Endodermal cell (in vitro differentiated cells): ENCODE measurements around the gene C4orf50. TPM values are rescaled to one million over a fixed set of nuclear protein-coding genes. Genes with fewer than 3 reads are reported as not detected.

Experiments
- DNase-seq: peaks from one replicate; pipeline ENCODE4 v3.0.0-alpha.2; 2017
- H3K27ac ChIP-seq: 2 replicates; pipeline ENCODE4 v1.5.1; 2013; ENCODE audit warnings: mild to moderate bottlenecking, low read depth, low read length, moderate library complexity
- H3K27me3 ChIP-seq: 2 replicates; pipeline ENCODE4 v1.6.1; 2013; ENCODE audit warnings: mild to moderate bottlenecking, low read length, moderate library complexity; ENCODE audit not compliant: insufficient read depth, control insufficient read depth, poor library complexity, severe bottlenecking
- H3K36me3 ChIP-seq: 2 replicates; pipeline ENCODE4 v1.7.0; 2013; ENCODE audit warnings: mild to moderate bottlenecking, low read length, moderate library complexity; ENCODE audit not compliant: control insufficient read depth, insufficient read depth
- H3K4me1 ChIP-seq: one replicate; pipeline ENCODE4 v1.7.0; 2013; ENCODE audit warnings: low read length; ENCODE audit not compliant: control insufficient read depth, insufficient read depth
- H3K4me3 ChIP-seq: 2 replicates; pipeline ENCODE4 v1.5.1; 2013; ENCODE audit warnings: mild to moderate bottlenecking, low read length, moderate library complexity
- H3K9ac ChIP-seq: 2 replicates; pipeline ENCODE4 v1.6.1; 2013; ENCODE audit warnings: mild to moderate bottlenecking, low read length, moderate library complexity; ENCODE audit not compliant: poor library complexity, severe bottlenecking; ENCODE audit errors: extremely low read depth
- H3K9me3 ChIP-seq: 2 replicates; pipeline ENCODE4 v1.6.1; 2013; ENCODE audit warnings: mild to moderate bottlenecking, low read length, moderate library complexity; ENCODE audit not compliant: control insufficient read depth
- H3K27ac Mint-ChIP-seq: 2 replicates; pipeline ENCODE4 v1.8.0; 2020; ENCODE audit warnings: mixed read lengths
- H3K27me3 Mint-ChIP-seq: 2 replicates; pipeline ENCODE4 v1.8.0; 2021; ENCODE audit warnings: mild to moderate bottlenecking, mixed read lengths; ENCODE audit not compliant: insufficient read depth
- H3K36me3 Mint-ChIP-seq: 2 replicates; pipeline ENCODE4 v1.8.0; 2020; ENCODE audit warnings: low read depth, mixed read lengths
- H3K4me1 Mint-ChIP-seq: 2 replicates; pipeline ENCODE4 v1.8.0; 2020; ENCODE audit warnings: mixed read lengths
- H3K4me3 Mint-ChIP-seq: 2 replicates; pipeline ENCODE4 v1.8.0; 2020; ENCODE audit warnings: mild to moderate bottlenecking, moderate library complexity, mixed read lengths
- H3K9me3 Mint-ChIP-seq: 2 replicates; pipeline ENCODE4 v1.8.0; 2020; ENCODE audit warnings: mild to moderate bottlenecking, mixed read lengths
- WGBS, 2 experiments: methylation state at CpG; one replicate each; pipeline versions ENCODE4 v1.1.5 to v1.1.7; 2013; ENCODE audit warnings: missing lambda C conversion rate in 2 of 2, mixed read lengths in 1 of 2; ENCODE audit not compliant: insufficient coverage in 1 of 2, insufficient read length in 1 of 2; 5-methylcytosine and 5-hydroxymethylcytosine counted together
- total RNA-seq, 2 donors: library from RNA; stranded (reverse); fragmentation: NEBNext Ultra II Directional in 1 of 2; extraction: Animal tissue kit (Norgen Biotek cat#: 25700) in 1 of 2; gene quantifications; 2 replicates in 1 of 2; 3 replicates in 1 of 2; pipeline ENCODE4 v1.2.1, GENCODE V29; 2021
- TF ChIP-seq, protein P1 (sequence below): fragments of 200-600 bp; sonication (generic); conservative IDR thresholded peaks from 2 replicates; pipeline ENCODE4 v1.5.0; 2021; ENCODE audit warnings: antibody characterized with exemption, mild to moderate bottlenecking

C4orf50 gene
- total RNA-seq, 2 donors from 2014 or later: 0.84 to 1.6 TPM

DNA sequence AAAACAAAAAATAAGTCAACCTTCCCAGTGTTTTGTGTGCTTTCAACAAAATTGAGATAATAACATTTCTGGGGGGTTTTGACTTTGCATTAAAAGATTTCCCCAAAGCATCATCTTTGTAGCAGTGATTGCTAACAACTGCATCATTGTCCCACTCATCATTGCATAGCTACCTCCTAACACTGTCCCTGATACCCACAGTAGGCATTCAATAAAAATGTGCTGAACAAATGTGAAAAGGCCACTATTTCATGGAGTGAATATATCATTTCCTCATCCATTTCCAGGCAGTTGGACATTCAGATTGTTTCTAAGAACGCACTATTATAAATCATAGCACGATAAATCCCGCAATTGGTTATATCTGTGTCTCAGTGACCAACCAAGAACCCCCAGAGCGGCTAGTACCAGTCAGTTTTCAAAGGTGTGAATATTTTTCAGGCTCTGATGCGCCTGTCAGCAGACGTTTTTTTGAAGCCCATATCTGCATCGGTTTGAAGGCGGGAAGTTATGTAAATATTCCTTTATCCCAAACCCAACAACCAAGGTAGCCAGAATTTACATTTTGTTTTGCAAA is 89.3 kb downstream of the C4orf50 start:
- H3K27me3 Mint-ChIP-seq: peaks cover 6% of the 10 kb centered on the region
- H3K4me1 Mint-ChIP-seq: peaks cover 17% of the 10 kb centered on the region
- no peak overlapping the region for H3K4me3 ChIP-seq
- H3K27ac ChIP-seq: no peak overlapping the region
- H3K4me3 Mint-ChIP-seq: no peak overlapping the region
- 79 to 86% methylated on average over 8 of the region's 8 CpGs for WGBS, 2 experiments
- H3K27ac Mint-ChIP-seq: no peak overlapping the region
- no peaks in the 10 kb centered on the region for H3K4me1 ChIP-seq
- no peaks in the 10 kb centered on the region for H3K36me3 ChIP-seq
- H3K27me3 ChIP-seq: no peaks in the 10 kb centered on the region
- no peak overlapping the region for H3K9ac ChIP-seq
- H3K9me3 ChIP-seq: no peaks in the 10 kb centered on the region
- peak; percentile 10 for DNase-seq
- no peaks in the 10 kb centered on the region for H3K9me3 Mint-ChIP-seq
- no peaks in the 10 kb centered on the region for H3K36me3 Mint-ChIP-seq
- TF ChIP-seq, protein P1, sequence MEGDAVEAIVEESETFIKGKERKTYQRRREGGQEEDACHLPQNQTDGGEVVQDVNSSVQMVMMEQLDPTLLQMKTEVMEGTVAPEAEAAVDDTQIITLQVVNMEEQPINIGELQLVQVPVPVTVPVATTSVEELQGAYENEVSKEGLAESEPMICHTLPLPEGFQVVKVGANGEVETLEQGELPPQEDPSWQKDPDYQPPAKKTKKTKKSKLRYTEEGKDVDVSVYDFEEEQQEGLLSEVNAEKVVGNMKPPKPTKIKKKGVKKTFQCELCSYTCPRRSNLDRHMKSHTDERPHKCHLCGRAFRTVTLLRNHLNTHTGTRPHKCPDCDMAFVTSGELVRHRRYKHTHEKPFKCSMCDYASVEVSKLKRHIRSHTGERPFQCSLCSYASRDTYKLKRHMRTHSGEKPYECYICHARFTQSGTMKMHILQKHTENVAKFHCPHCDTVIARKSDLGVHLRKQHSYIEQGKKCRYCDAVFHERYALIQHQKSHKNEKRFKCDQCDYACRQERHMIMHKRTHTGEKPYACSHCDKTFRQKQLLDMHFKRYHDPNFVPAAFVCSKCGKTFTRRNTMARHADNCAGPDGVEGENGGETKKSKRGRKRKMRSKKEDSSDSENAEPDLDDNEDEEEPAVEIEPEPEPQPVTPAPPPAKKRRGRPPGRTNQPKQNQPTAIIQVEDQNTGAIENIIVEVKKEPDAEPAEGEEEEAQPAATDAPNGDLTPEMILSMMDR: no peak

DNA sequence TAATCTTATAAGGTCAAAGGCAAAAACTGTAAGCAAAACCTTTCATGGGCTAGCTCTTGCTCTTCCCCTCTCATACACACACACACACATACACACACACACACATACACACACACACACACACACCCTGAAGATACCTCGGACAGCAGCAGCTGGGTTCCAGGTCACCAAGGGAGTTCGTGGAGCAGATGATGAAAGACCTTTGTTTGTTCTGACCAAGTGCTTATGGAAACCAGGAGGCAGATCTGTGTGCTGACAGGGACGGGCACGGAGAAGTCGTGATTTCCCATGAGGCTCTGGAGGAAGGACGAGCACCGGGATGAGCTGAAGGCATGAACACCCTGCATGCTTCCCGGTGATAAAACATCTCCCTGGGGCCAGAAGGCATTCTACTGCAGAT is 90.0 kb downstream of the C4orf50 start:
- TF ChIP-seq, protein P1: no peak
- Mint-ChIP-seq H3K27ac (no peak overlapping the region), H3K4me3 (no peak overlapping the region), H3K9me3 (no peaks in the 10 kb centered on the region), H3K36me3 (no peaks in the 10 kb centered on the region), H3K4me1 (peaks cover 17% of the 10 kb centered on the region), H3K27me3 (peaks cover 2% of the 10 kb centered on the region)
- no peak overlapping the region for H3K4me3 ChIP-seq
- H3K9ac ChIP-seq: no peak overlapping the region
- no peaks in the 10 kb centered on the region for H3K4me1 ChIP-seq
- no peaks in the 10 kb centered on the region for H3K9me3 ChIP-seq
- no peaks in the 10 kb centered on the region for H3K27me3 ChIP-seq
- 90 to 95% methylated on average over 8 of the region's 8 CpGs for WGBS, 2 experiments
- H3K36me3 ChIP-seq: no peaks in the 10 kb centered on the region
- DNase-seq: peak; percentile 53
- H3K27ac ChIP-seq: no peak overlapping the region

DNA sequence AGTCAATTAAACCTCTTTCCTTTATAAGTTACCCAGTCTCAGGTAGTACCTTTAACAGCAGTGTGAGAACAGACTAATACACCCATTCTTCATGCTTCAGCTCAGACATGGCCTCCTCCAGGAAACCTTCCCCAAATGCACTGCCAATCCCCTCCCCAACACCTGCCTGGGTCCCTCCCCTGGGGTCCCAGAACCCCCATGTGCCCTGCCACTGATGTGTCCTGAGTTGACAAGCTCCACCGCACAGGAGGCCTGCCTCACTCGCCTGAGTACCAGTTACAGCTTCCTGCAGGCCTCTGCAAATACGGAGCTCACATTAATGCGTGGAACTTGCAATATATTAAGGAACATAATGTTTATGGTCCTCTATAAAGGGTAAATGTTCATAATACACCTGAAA is 90.5 kb downstream of the C4orf50 start:
- WGBS, 2 experiments: 82% methylated on average over 4 of the region's 4 CpGs; no CpG with 5 or more reads in 1 of the 2 experiments
- H3K27me3 ChIP-seq: no peaks in the 10 kb centered on the region
- H3K9ac ChIP-seq: no peak overlapping the region
- peaks cover 17% of the 10 kb centered on the region for H3K4me1 Mint-ChIP-seq
- H3K36me3 ChIP-seq: no peaks in the 10 kb centered on the region
- no peak overlapping the region for H3K27ac ChIP-seq
- peak; percentile 37 for DNase-seq
- no peaks in the 10 kb centered on the region for H3K4me1 ChIP-seq
- H3K36me3 Mint-ChIP-seq: no peaks in the 10 kb centered on the region
- H3K27me3 Mint-ChIP-seq: peaks cover 3% of the 10 kb centered on the region
- no peak overlapping the region for H3K4me3 ChIP-seq
- H3K27ac Mint-ChIP-seq: no peak overlapping the region
- H3K9me3 Mint-ChIP-seq: no peaks in the 10 kb centered on the region
- H3K9me3 ChIP-seq: no peaks in the 10 kb centered on the region
- TF ChIP-seq, protein P1: no peak
- no peak overlapping the region for H3K4me3 Mint-ChIP-seq
